Measurements from ENCODE around the gene RHEX. TPM values are rescaled to one million over a fixed set of nuclear protein-coding genes. Genes with fewer than 3 reads are reported as not detected.

RHEX gene
- total RNA-seq, 1 donor from 2014 or later: not detected

DNA sequence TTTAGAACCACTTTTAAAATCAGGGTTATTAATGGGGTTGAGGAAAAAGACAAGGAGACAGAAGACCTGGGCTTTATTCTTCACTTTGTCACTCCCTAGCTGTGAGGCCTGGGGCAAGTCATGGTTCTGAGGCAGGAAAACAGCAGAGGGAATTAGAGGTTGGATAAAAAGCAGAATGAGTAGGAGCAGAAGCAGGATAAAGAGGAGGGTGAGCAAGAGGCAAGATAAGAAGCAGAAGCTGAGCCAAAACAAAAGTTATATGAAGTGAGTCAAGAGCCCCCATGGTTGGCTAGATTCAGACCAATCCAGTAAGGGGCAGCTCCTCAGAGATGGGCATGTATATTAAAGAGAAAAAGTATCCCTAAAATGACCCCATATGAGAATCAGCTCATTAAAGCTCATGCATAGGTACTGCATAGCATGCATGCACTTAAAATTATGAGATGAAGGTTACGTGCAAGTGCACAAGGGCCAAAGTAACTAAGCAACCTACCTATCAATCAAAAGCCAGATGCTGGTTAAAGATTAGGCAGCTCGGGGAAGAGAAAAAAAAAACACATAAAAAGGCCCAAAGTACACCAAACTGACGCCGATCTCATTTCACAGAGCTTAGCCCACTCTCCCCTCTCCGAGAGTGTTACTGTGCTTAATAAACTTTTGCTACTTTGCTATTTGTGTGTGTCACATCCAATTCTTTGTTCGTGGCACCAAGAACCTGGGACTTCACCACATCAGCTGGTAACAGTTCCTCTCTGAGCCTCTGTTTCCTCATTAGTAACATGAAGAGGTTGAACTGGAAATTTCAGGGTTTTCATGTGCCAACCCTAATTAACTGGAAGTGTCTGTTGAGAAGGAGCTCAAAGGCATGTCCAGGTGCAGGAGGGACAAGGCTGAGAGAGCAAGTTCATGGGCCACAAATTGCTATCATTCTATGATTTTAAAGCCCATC, 62.0 kb downstream of the RHEX start:
- H3K9me3 Mint-ChIP-seq: no peaks in the 10 kb centered on the region
- peaks cover 2% of the 10 kb centered on the region for H3K4me1 Mint-ChIP-seq
- H3K27me3 Mint-ChIP-seq: peaks cover 58% of the 10 kb centered on the region
- H3K36me3 Mint-ChIP-seq (ENCODE audit: low read depth): no peaks in the 10 kb centered on the region
- no peak overlapping the region for H3K27ac Mint-ChIP-seq
- no peak for DNase-seq
- no peak overlapping the region for H3K4me3 Mint-ChIP-seq
- intact Hi-C loops (cut with micrococcal nuclease): no loop called here

DNA sequence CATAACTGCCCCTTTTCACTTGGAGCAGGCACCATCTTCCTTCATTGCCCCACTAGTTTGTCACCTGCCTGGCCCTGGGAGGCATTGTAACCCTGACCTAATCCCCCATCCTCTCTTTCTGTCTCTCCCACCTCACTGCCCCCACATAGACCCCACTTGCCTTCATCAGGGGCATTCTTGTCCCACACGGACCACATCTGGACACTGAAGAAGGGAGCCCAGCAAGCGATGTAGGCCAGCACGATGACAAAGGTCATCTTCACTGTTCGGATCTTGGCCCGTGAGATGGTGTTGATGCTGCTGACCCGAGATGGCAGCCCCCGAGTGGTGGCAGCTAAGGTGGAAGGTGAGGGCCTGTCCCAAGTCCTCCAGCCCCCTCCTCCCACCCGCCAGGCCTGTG, 62.8 kb downstream of the RHEX start:
- no peak for DNase-seq
- no peak overlapping the region for H3K4me3 Mint-ChIP-seq
- no peak overlapping the region for H3K27ac Mint-ChIP-seq
- peaks cover 2% of the 10 kb centered on the region for H3K4me1 Mint-ChIP-seq
- intact Hi-C loops (cut with micrococcal nuclease): no loop called here
- no peaks in the 10 kb centered on the region for H3K36me3 Mint-ChIP-seq (ENCODE audit: low read depth)
- no peaks in the 10 kb centered on the region for H3K9me3 Mint-ChIP-seq
- H3K27me3 Mint-ChIP-seq: peaks cover 64% of the 10 kb centered on the region

GRCh38 chr1:206116191-206116872, 63.4 kb downstream of the RHEX start:
- no peak for DNase-seq
- Mint-ChIP-seq H3K36me3 (ENCODE audit: low read depth) (no peaks in the 10 kb centered on the region), H3K27ac (no peak overlapping the region), H3K9me3 (no peaks in the 10 kb centered on the region), H3K4me1 (peaks cover 2% of the 10 kb centered on the region), H3K27me3 (peaks cover 68% of the 10 kb centered on the region), H3K4me3 (peak overlapping the region; percentile 24)
- intact Hi-C loops (cut with micrococcal nuclease): no loop called here

- intact Hi-C loops (cut with micrococcal nuclease): no loop called here
- Mint-ChIP-seq H3K4me3 (peak overlapping the region; percentile 17), H3K27me3 (peaks cover 67% of the 10 kb centered on the region)
Measured at GRCh38 chr1:206116873-206117150, 63.8 kb downstream of the RHEX start.

GRCh38 chr1:206117151-206117948, 64.4 kb downstream of the RHEX start, which contains the start of gene AVPR1B:
Gene AVPR1B (minus strand): TSS chr1:206117388. CDS start chr1:206116890, 498 bp downstream.
- H3K4me3 Mint-ChIP-seq: peak within 1 kb of the TSS; percentile 49

More at GRCh38 chr1:206116873-206117150, 63.8 kb downstream of the RHEX start:
- peaks cover 2% of the 10 kb centered on the region for H3K4me1 Mint-ChIP-seq
- H3K9me3 Mint-ChIP-seq: no peaks in the 10 kb centered on the region
- H3K27ac Mint-ChIP-seq: no peak overlapping the region
- H3K36me3 Mint-ChIP-seq (ENCODE audit: low read depth): no peaks in the 10 kb centered on the region
- DNase-seq: no peak

DNA sequence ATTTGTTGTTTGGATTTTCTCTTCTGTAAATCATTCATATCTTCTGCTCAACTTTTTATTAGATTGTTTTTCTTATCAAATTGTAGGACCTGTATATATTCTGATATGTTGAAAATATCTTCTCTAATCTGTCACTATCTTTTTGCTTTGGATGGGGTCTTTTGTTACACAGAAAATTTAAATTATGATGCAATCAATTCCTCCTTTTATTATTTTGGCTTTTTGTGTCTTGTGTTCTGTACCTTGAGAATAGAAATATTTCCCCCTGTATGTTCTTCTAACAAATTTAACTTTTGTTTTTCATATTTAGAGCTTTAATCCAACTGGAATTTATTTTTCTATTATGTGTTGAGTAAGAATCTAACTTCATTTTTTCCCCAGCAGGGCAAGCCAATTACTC, 67.4 kb downstream of the RHEX start:
- H3K36me3 Mint-ChIP-seq (ENCODE audit: low read depth): no peaks in the 10 kb centered on the region
- H3K4me1 Mint-ChIP-seq: peaks cover 2% of the 10 kb centered on the region
- H3K27ac Mint-ChIP-seq: no peak overlapping the region
- intact Hi-C loops (cut with micrococcal nuclease): no loop called here
- H3K27me3 Mint-ChIP-seq: peaks cover 61% of the 10 kb centered on the region
- no peaks in the 10 kb centered on the region for H3K9me3 Mint-ChIP-seq
- DNase-seq: no peak
- no peak overlapping the region for H3K4me3 Mint-ChIP-seq

More at GRCh38 chr1:206117151-206117948, 64.4 kb downstream of the RHEX start, which contains the start of gene AVPR1B:
- Mint-ChIP-seq H3K4me1 (peaks cover 2% of the 10 kb centered on the region), H3K27ac (no peak within 1 kb of the TSS), H3K27me3 (peaks cover 72% of the 10 kb centered on the region), H3K9me3 (no peaks in the 10 kb centered on the region), H3K36me3 (ENCODE audit: low read depth) (no peaks in the 10 kb centered on the region)
- peak; percentile 65 for DNase-seq
- intact Hi-C loops (cut with micrococcal nuclease): no loop called here

- Mint-ChIP-seq H3K36me3 (ENCODE audit: low read depth) (no peaks in the 10 kb centered on the region), H3K27ac (no peak overlapping the region), H3K27me3 (peaks cover 60% of the 10 kb centered on the region), H3K4me3 (no peak overlapping the region), H3K4me1 (peaks cover 2% of the 10 kb centered on the region), H3K9me3 (no peaks in the 10 kb centered on the region)
- DNase-seq: no peak
- intact Hi-C loops (cut with micrococcal nuclease): no loop called here
Measured at GRCh38 chr1:206121269-206121668, 68.3 kb downstream of the RHEX start.

- no peaks in the 10 kb centered on the region for H3K9me3 Mint-ChIP-seq
- H3K4me1 Mint-ChIP-seq: peaks cover 1% of the 10 kb centered on the region
- no peaks in the 10 kb centered on the region for H3K36me3 Mint-ChIP-seq (ENCODE audit: low read depth)
- no peak overlapping the region for H3K4me3 Mint-ChIP-seq
- peaks cover 59% of the 10 kb centered on the region for H3K27me3 Mint-ChIP-seq
- no peak overlapping the region for H3K27ac Mint-ChIP-seq
- intact Hi-C loops (cut with micrococcal nuclease): no loop called here
- no peak for DNase-seq
Measured at GRCh38 chr1:206122686-206123085, 69.7 kb downstream of the RHEX start.

DNA sequence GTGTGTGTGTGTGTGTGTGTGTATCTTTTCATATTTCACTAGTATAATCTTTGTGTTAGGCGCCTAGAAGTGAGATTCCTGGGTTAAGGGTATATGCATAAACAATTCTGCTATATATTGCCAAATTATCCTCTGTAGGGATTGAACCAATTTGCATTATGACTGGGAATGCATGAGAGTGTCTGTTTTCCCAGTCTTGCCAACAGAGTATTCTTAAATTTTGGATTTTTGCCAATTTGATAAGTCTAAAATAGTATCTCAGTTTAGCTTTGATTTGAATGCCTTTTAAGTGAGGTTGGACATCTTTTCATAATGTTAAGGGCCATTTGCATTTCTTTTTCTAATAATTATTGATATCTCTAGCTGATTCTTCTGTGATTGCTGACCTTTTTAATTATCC, 72.4 kb downstream of the RHEX start:
- intact Hi-C loops (cut with micrococcal nuclease): no loop called here
- Mint-ChIP-seq H3K27me3 (peaks cover 47% of the 10 kb centered on the region), H3K27ac (no peak overlapping the region), H3K4me3 (no peak overlapping the region), H3K9me3 (no peaks in the 10 kb centered on the region), H3K36me3 (ENCODE audit: low read depth) (no peaks in the 10 kb centered on the region), H3K4me1 (no peaks in the 10 kb centered on the region)
- DNase-seq: no peak

GRCh38 chr1:206127336-206127735, 74.4 kb downstream of the RHEX start:
- no peak overlapping the region for H3K4me3 Mint-ChIP-seq
- peaks cover 41% of the 10 kb centered on the region for H3K27me3 Mint-ChIP-seq
- intact Hi-C loops (cut with micrococcal nuclease): no loop called here
- no peak for DNase-seq
- no peak overlapping the region for H3K27ac Mint-ChIP-seq
- H3K9me3 Mint-ChIP-seq: no peaks in the 10 kb centered on the region
- no peaks in the 10 kb centered on the region for H3K36me3 Mint-ChIP-seq (ENCODE audit: low read depth)
- H3K4me1 Mint-ChIP-seq: no peaks in the 10 kb centered on the region

- H3K36me3 Mint-ChIP-seq (ENCODE audit: low read depth): no peaks in the 10 kb centered on the region
- H3K27me3 Mint-ChIP-seq: peaks cover 38% of the 10 kb centered on the region
- no peaks in the 10 kb centered on the region for H3K4me1 Mint-ChIP-seq
- no peak overlapping the region for H3K27ac Mint-ChIP-seq
- no peak for DNase-seq
- intact Hi-C loops (cut with micrococcal nuclease): no loop called here
- no peak overlapping the region for H3K4me3 Mint-ChIP-seq
- no peaks in the 10 kb centered on the region for H3K9me3 Mint-ChIP-seq
Measured at GRCh38 chr1:206128196-206128595, 75.2 kb downstream of the RHEX start.

- Mint-ChIP-seq H3K36me3 (ENCODE audit: low read depth) (no peaks in the 10 kb centered on the region), H3K27me3 (peaks cover 33% of the 10 kb centered on the region), H3K4me1 (no peaks in the 10 kb centered on the region)
Measured at GRCh38 chr1:206131037-206131436, 78.1 kb downstream of the RHEX start.

GRCh38 chr1:206133751-206134415, 80.9 kb downstream of the RHEX start:
- Mint-ChIP-seq H3K36me3 (ENCODE audit: low read depth) (no peaks in the 10 kb centered on the region), H3K27me3 (peaks cover 33% of the 10 kb centered on the region), H3K9me3 (no peaks in the 10 kb centered on the region), H3K4me1 (no peaks in the 10 kb centered on the region), H3K4me3 (no peak overlapping the region), H3K27ac (no peak overlapping the region)
- intact Hi-C loops (cut with micrococcal nuclease): no loop called here
- no peak for DNase-seq

More at GRCh38 chr1:206131037-206131436, 78.1 kb downstream of the RHEX start:
- DNase-seq: no peak
- H3K9me3 Mint-ChIP-seq: no peaks in the 10 kb centered on the region
- H3K4me3 Mint-ChIP-seq: no peak overlapping the region
- intact Hi-C loops (cut with micrococcal nuclease): no loop called here
- no peak overlapping the region for H3K27ac Mint-ChIP-seq
